Heart right ventricle (tissue), 16 donors: ENCODE measurements around the gene DNM3. TPM values are rescaled to one million over a fixed set of nuclear protein-coding genes. Genes with fewer than 3 reads are reported as not detected.

Source experiments
- ATAC-seq, 8 donors: fragments of 200-7000 bp; cut with Tn5 transposase; one replicate each; pipeline ENCODE4 v1.9.1; 2020; ENCODE audit warnings: mild to moderate bottlenecking in 8 of 8, moderate library complexity in 8 of 8, moderate number of reproducible peaks in 1 of 8
- DNase-seq, 2 donors: peaks; one replicate each; pipeline ENCODE4 v3.0.0-alpha.2; 2020
- H3K27ac ChIP-seq, 10 donors: fragments of 200-600 bp; sonication (generic) in 2 of 10; one replicate each; pipeline versions ENCODE4 v1.5.0 to v1.8.0; 2020 to 2022; ENCODE audit warnings: mild to moderate bottlenecking in 3 of 10
- H3K27me3 ChIP-seq, 7 donors: fragments of 200-600 bp; one replicate each; pipeline ENCODE4 v1.8.0; 2021 to 2022; ENCODE audit warnings: mild to moderate bottlenecking in 2 of 7
- H3K36me3 ChIP-seq, 9 donors: fragments of 200-600 bp; sonication (generic) in 1 of 9; one replicate each; pipeline versions ENCODE4 v1.5.0 to v1.8.0; 2020 to 2022; ENCODE audit warnings: mild to moderate bottlenecking in 2 of 9
- H3K4me1 ChIP-seq, 9 donors: fragments of 200-600 bp; sonication (generic) in 1 of 9; one replicate each; pipeline versions ENCODE4 v1.5.0 to v1.8.0; 2020 to 2022; ENCODE audit warnings: mild to moderate bottlenecking in 4 of 9
- H3K4me3 ChIP-seq, 10 donors: fragments of 200-600 bp; sonication (generic) in 2 of 10; one replicate each; pipeline versions ENCODE4 v1.5.0 to v1.8.0; 2020 to 2022; ENCODE audit warnings: mild to moderate bottlenecking in 7 of 10, moderate library complexity in 2 of 10
- H3K9me3 ChIP-seq, 11 donors: fragments of 200-600 bp in 10 of 11; sonication (generic) in 2 of 11; one replicate each; pipeline versions ENCODE4 v1.5.0 to v1.8.0; 2013 to 2022; ENCODE audit warnings: mild to moderate bottlenecking in 2 of 11, control low read depth in 1 of 11, moderate library complexity in 1 of 11
- WGBS, 2 donors: extraction: QIAGEN DNeasy Blood & Tissue Kit; methylation state at CpG; one replicate each; pipeline ENCODE4 v1.1.7; 2013; ENCODE audit warnings: inconsistent platforms in 1 of 2; 5-methylcytosine and 5-hydroxymethylcytosine counted together
- intact Hi-C, 10 donors: fragments of 100-400 bp; cut with DNase I; formaldehyde crosslinking; loops; one replicate each; pipeline versions ENCODE4 v1.11.1 to v1.14.2; 2022
- polyA plus RNA-seq, 2 donors: library from polyadenylated mRNA; stranded (reverse); fragments of 200-250 nt; gene quantifications; one replicate each; pipeline ENCODE4 v1.2.3, GENCODE V29; 2013
- total RNA-seq, 10 donors: library from RNA; stranded (reverse); fragmentation: NEBNext Ultra II Directional in 3 of 10; extraction: Animal tissue kit (Norgen Biotek cat#: 25700) in 3 of 10; gene quantifications; one replicate each; pipeline versions ENCODE4 v1.2.1 to v1.2.4, GENCODE V29; 2021 to 2023
- TF ChIP-seq, protein P1 (sequence below), 9 donors: fragments of 200-600 bp; sonication (generic) in 2 of 9; IDR thresholded peaks; one replicate each; pipeline versions ENCODE4 v1.5.0 to v1.8.0; 2021 to 2022; ENCODE audit warnings: antibody characterized with exemption in 9 of 9, mild to moderate bottlenecking in 5 of 9, moderate library complexity in 1 of 9
- donor health status: Arrhythmogenic right ventricular cardiomyopathy.
- donor health status: ischemic (EF 13 %, LVEDD 7.1; RV severe dilation, severe dysfunction).
- donor health status: healthy with polysubstance abuse.
- donor health status: DM: no; HTN: yes; CAD: no.
- donor health status: DM: no; HTN: no; CAD: no.
- donor health status: ischemic (EF 25% LVEDD 6.9; RV normal size, moderate dysfunction).
- donor health status: ischemic (EF 25% LVEDD 5.7; RV mildly dilated, moderate dysfunction).
- donor health status: healthy.
- donor health status: DM: yes; HTN: yes; CAD: no.
- donor health status: Ischemic cardiomyopathy.
- donor health status: ischemic (EF 35%, LVEDD 5.7; RV mildly dilated, moderate dysfunction).
- donor health status: nonischemic (EF 11% LVEDD 7.7; RV severe dilation, severe dysfunction).
- donor health status: DM: yes; HTN: yes; CAD: no.
- donor health status: PGD.
- donor health status: ischemic (EF 29% LVEDD 5.4; RV normal size, mild dysfunction).
- donor health status: nonischemic (EF 23%, LVEDD 6.1; RV moderate dilation, normal function).

Gene DNM3
- total and polyA plus RNA-seq, 12 donors = 0.77 to 2.8 (median 2.2) TPM

DNA sequence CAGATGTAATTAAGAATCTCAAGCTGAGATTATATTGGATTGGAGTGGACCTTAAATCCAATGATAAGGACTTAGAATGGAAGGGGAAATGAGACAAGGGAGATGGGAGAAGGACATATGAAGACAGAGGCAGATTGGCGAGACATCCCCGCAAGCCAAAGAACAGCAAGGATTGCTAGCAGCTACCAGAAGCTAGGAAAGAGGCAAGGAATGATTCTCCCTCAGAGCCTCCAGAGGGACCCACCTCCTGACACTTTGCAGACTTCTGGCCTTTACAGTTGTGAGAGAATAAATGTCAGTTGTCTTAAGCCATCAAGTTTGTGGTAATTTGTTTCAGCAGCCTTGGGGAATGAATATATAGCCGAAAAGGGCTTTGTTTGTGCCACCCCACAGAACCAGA, 39.1 kb upstream of the DNM3 start:
- Histone ChIP-seq H3K27ac (peak overlapping the region in 1 of 10 donors; percentile 2), H3K9me3 (no peaks in the 10 kb centered on the region)

GRCh38 chr1:171803045-171803444, 38.3 kb upstream of the DNM3 start:
- no peak for DNase-seq
- TF ChIP-seq, protein P1, sequence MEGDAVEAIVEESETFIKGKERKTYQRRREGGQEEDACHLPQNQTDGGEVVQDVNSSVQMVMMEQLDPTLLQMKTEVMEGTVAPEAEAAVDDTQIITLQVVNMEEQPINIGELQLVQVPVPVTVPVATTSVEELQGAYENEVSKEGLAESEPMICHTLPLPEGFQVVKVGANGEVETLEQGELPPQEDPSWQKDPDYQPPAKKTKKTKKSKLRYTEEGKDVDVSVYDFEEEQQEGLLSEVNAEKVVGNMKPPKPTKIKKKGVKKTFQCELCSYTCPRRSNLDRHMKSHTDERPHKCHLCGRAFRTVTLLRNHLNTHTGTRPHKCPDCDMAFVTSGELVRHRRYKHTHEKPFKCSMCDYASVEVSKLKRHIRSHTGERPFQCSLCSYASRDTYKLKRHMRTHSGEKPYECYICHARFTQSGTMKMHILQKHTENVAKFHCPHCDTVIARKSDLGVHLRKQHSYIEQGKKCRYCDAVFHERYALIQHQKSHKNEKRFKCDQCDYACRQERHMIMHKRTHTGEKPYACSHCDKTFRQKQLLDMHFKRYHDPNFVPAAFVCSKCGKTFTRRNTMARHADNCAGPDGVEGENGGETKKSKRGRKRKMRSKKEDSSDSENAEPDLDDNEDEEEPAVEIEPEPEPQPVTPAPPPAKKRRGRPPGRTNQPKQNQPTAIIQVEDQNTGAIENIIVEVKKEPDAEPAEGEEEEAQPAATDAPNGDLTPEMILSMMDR (IDR thresholded peaks at IDR 0.05) = no peak
- H3K36me3 ChIP-seq = peaks cover 0 to 8% (median 0%) of the 10 kb centered on the region in 9 donors
- H3K4me3 ChIP-seq = no peak overlapping the region
- no peaks in the 10 kb centered on the region for H3K9me3 ChIP-seq
- intact Hi-C loops = loop anchor here in 5 of 10 donors (2.0 to 10.0 kb wide), 3 partner anchors 102 to 180 kb away; no protein-coding TSS in a partner anchor
- peak in 7 of 8 donors; percentile 18 to 86 (median 49) for ATAC-seq
- H3K4me1 ChIP-seq = peaks cover 0 to 49% (median 18%) of the 10 kb centered on the region in 9 donors
- WGBS, 2 donors = 33 to 46% methylated on average over 2 of the region's 2 CpGs
- H3K27me3 ChIP-seq = no peaks in the 10 kb centered on the region
- peak overlapping the region in 1 of 10 donors; percentile 2 for H3K27ac ChIP-seq

More for the DNA sequence above, 39.1 kb upstream of the DNM3 start:
- no peaks in the 10 kb centered on the region for H3K27me3 ChIP-seq
- ATAC-seq (no peak), DNase-seq (no peak)
- peaks cover 0 to 49% (median 18%) of the 10 kb centered on the region in 9 donors for H3K4me1 ChIP-seq
- intact Hi-C loops = loop anchor here in 6 of 10 donors (1.0 to 10.0 kb wide), 4 partner anchors 103 to 181 kb away; no protein-coding TSS in a partner anchor
- 93 to 98% methylated on average over 3 of the region's 3 CpGs for WGBS, 2 donors
- peaks cover 0 to 16% (median 3%) of the 10 kb centered on the region in 9 donors for H3K36me3 ChIP-seq
- H3K4me3 ChIP-seq = no peak overlapping the region
- TF ChIP-seq, protein P1 (IDR thresholded peaks at IDR 0.05) = no peak

- Histone ChIP-seq H3K27ac (peak overlapping the region in 1 of 10 donors; percentile 1), H3K27me3 (no peaks in the 10 kb centered on the region), H3K4me3 (no peak overlapping the region), H3K36me3 (peaks cover 0 to 3% (median 0%) of the 10 kb centered on the region in 9 donors), H3K9me3 (no peaks in the 10 kb centered on the region), H3K4me1 (peaks cover 0 to 49% (median 18%) of the 10 kb centered on the region in 9 donors)
- ATAC-seq = no peak
- intact Hi-C loops = loop anchor here in 5 of 10 donors (2.0 to 10.0 kb wide), 3 partner anchors 101 to 179 kb away; no protein-coding TSS in a partner anchor
- TF ChIP-seq, protein P1 (IDR thresholded peaks at IDR 0.05) = no peak
- DNase-seq = no peak
- WGBS, 2 donors = 94 to 96% methylated on average over 17 of the region's 17 CpGs
Measured at GRCh38 chr1:171803461-171804022, 37.8 kb upstream of the DNM3 start.

- peak overlapping the region in 1 of 10 donors; percentile 19 for H3K27ac ChIP-seq
- H3K27me3 ChIP-seq = no peaks in the 10 kb centered on the region
- ATAC-seq (no peak), DNase-seq (no peak)
- H3K4me1 ChIP-seq = peaks cover 0 to 49% (median 18%) of the 10 kb centered on the region in 9 donors
- no peaks in the 10 kb centered on the region for H3K9me3 ChIP-seq
- H3K4me3 ChIP-seq = peak overlapping the region in 3 of 10 donors; percentile 8 to 13 (median 12)
- TF ChIP-seq, protein P1 (IDR thresholded peaks at IDR 0.05) = no peak
- intact Hi-C loops = loop anchor here in 1 of 10 donors (5.0 to 10.0 kb wide), 2 partner anchors 37 to 99 kb away; partner anchors contain the start of gene DNM3
- WGBS, 2 donors = 71 to 81% methylated on average over 9 of the region's 9 CpGs
- H3K36me3 ChIP-seq = no peaks in the 10 kb centered on the region
Measured at GRCh38 chr1:171805395-171806115, 35.7 kb upstream of the DNM3 start.
